CD4-positive, alpha-beta T cell treated with Interleukin-12 subunit alpha and Interleukin-12 subunit beta, for 1 hour (primary cell): Measurements from ENCODE around the gene CBFA2T2.
"Not testable (repeated sequence)": the region's sequence is repeated elsewhere in the genome, so short reads cannot be mapped to it uniquely, and the experiment has no call there.

Experiments
- DNase-seq: peaks from one replicate; pipeline ENCODE4 v3.0.0-alpha.2; 2020

Gene CBFA2T2

DNA sequence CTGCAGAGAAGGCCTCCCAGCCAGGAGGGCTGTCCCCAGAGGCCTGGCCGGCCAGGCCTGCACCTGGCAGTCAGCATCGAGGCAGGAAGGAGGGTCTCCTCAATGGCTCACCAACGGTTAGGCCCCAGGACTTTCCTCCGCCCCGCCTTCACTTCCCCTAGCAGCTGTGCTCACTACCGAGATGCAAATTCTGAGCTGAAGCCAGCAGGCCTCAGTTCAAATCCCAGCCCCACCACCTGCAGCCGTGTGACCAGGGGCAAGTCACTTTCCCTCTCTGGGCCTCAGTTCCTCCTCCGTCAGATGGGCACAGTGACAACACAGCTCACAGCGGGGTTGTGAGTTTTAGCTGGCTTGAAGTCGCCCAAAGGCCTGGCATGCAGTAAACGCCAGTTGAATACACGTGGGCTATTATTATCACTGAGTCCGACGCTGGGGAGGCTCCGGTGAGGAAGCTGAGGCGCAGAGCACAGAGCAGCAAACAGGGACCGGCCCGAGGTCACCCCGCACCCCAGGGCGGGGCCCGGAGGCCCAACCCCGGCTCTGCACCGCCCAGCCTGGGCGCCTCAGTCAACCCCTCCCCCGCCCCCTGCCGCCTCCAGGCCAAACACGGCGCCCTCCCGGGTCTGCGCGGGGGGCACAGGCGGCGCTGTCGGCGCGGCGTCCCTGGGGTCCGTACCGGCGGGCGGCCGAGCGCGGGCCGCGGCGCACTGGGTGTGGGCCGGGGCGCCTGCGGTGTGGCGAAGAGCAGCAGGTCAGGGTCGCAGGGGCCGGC lies 195.6 kb downstream of the CBFA2T2 start:
- DNase-seq, result peak; percentile 48

DNA sequence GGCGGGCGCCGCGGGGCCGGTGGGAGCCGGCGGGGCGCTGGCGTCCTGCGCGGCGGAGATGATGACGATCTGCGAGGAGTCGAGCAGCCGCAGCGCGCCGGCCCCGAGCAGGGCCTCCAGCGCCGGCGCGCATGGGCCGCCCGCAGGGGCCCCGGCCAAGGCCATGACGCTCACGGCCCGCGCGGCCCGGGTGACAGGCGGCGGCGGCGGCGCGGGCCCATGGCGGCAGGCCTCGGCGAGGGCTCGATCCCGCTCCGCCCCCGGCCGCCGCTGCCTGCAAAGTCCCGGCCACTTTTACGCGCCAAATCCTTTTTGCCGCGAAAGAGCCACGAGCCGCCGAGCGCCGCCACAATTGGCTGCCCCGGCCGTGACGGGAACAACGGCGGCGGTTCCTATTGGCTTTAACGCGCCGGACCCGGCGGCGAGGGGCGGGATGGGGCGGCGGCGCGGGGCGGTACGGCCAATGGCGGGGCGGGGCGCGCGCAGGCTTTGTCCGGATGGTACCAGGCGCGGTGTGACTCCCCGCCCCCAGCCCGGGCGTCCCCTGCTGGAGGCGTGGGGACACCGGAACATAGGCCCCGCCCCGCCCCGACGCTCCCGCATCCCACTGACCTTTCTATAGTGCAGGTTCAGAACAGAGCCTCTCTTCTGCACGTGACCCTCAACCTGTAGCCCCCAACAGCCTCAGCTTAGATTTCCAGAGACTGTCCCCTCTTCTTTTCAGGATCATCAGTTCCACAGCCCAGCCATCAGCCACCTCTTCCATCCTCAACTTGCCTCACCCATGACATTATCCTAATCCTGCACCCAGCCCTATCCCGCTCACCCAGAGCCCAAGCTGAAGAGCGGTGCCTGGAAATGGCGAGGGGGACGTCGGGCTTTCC lies 196.4 kb downstream of the CBFA2T2 start, which contains the start of gene E2F1:
Gene E2F1 (minus strand): TSS at position 286 of the 884 bp plus-strand sequence. CDS start 121 bp downstream, at position 165.
- DNase-seq, result peak; percentile 96

DNA sequence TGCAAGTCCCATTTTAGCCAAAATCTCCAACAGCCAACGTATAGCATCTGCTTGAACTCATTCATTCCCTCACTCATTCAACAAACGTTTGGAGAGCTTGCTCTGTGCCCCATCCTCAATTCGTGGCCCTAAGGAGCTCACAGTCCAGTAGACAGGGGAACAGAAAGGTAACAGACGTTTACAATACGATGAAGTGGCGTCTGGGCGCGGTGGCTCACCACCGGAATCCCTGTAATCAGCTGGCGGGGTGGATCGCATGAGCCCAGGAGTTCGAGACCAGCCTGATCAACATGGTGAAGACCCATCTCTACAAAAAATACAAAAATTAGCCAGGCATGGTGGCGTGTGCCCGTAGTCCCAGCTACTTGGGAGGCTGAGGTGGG lies 197.1 kb downstream of the CBFA2T2 start:
- no peak for DNase-seq

DNA sequence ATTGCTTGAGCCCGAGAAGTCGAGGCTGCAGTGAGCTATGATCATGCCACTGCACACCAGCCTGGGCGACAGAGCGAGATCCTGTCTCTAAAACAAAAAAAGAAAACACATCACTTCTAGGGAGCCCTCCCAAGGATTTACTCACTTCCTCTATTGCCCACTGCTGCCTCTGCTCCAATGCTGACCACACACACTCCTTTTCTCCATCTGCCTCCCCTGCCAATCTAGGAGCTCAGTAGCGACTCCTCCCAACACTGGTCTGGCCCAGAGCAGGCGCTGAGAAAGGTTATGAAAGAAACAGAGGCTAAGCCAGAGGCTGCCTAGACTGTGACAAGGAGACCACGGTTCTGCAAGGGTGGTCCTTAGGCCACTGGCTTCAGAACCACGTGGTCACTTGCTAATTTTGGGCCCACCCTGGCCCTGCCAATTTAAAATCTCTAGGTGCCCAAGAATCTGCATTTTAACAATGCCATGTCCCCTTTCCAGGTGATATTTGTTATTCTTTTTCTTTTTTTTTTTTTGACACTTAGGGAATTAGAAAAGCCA lies 197.5 kb downstream of the CBFA2T2 start:
- DNase-seq, result no peak

DNA sequence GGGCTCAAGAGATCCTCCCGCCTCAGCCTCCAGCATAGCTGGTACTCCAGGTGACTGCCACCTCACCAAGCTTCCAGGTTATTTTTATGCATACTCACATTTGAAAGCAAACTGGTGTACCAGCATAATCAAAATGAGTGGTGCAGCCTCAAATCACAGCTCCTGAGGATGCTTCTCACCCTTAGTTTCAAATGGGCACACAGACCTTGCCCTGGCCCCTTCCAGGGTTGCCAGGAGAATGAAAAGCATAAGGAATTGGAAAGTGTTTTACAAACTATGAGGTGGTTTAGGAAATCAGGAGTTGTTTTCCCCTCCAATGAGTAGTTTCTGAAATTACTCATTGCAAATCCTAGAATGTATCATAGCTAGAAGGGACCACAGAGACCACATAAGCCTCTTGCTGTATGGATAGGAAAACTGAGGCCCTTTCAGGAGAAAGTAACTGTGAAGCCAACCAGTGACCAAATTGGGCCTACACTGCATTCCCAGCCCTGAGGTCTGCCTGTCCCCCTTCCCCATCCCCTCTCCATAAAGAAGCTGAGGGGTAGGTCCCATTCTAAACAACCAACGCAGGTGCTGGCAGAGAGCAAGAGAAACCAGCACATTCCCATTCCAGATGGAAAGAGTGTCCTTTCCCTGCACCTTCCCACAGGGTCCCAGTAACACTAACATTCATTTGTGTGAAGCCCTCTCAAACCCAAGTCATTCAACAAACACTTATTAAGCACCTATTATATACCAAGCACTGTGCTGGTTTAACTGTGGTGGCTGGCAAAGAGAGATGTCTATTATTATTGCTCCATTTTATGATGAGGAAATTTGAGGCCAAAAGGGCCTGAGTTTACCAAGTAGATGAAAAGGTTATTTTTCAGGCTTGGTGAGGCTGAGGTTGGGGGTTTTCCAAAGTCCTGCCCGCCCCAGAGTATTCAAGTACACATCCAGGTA lies 198.4 kb downstream of the CBFA2T2 start:
- no peak for DNase-seq

DNA sequence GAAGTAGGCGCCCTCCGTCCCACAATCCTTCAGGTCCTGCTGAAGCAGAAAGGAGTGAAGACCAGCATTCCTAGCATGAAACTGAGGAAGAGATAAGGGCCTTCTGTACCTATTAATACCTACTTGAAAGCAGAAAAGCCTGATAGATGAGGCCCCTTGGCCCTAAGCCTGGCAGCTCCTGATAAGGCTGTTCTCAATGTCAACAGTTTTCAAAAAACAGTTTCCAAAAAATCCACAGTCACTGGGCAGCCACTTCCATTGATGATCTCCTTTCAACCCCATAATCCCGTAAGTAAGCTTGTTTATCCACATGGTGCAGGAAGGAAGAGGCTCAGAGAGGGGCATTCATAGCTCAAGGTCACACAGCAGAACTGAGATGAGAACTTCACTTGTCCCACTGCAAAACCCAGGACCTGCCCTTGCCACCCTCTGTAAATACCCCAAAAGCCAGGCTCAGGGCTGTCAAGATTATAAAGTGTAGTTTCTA lies 199.1 kb downstream of the CBFA2T2 start:
- DNase-seq, result no peak

DNA sequence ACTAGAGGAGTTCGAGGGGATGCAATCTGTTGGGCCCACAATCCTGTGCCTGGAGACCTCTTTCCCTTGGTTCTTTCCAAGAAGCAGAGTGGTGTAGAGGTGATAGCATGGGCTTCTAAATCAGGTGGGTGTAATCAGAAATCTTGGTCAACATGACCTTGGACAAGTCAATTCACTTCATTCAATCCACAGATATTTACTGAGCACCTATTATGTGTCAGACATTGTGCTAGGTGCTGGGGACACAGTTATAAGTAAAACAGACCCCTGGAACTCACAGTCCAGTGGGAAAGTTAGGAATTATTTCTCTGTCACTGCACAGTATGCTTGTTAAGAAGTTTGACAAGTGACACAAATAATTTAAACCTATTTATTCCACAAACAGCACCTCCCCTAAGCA lies 199.6 kb downstream of the CBFA2T2 start:
- DNase-seq, result no peak

DNA sequence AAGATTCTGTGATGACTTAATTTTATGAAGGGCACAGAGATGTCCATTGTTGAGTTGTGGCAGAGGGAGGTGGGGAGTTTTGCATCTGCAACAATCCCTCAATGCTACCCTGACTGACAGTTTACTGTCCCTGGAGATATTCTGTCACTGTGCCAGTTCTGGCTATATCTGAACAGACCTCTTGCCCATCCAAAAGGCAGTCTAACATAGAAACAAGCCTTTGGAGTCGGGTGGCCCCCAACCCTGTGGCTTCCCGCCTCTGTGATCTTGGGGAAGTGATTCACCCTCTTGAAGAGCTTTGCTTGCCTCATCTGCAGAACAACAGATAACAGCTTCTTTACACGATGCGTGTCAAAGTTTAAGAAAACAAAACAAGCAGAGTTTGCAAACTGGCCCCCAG lies 200.1 kb downstream of the CBFA2T2 start:
- peak; percentile 57 for DNase-seq

DNA sequence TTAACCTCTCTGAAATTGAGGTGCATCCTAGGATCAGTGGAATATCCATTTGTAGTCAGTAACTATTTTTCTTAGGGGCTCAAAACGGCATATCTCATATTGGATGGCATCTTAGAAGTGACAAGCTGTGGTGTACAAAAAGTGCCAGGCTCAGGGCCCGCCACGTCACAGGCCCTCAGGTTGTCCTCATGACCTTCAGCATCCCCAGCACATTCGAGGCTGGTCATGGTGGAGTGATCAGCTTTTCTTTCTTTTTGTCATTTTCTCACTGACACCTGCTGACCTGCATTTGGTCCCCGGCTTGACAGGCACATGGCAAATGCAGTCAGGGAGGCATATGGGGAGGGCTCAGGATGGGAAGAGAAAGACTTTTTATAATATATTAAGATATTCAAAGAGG lies 203.4 kb downstream of the CBFA2T2 start:
- no peak for DNase-seq

DNA sequence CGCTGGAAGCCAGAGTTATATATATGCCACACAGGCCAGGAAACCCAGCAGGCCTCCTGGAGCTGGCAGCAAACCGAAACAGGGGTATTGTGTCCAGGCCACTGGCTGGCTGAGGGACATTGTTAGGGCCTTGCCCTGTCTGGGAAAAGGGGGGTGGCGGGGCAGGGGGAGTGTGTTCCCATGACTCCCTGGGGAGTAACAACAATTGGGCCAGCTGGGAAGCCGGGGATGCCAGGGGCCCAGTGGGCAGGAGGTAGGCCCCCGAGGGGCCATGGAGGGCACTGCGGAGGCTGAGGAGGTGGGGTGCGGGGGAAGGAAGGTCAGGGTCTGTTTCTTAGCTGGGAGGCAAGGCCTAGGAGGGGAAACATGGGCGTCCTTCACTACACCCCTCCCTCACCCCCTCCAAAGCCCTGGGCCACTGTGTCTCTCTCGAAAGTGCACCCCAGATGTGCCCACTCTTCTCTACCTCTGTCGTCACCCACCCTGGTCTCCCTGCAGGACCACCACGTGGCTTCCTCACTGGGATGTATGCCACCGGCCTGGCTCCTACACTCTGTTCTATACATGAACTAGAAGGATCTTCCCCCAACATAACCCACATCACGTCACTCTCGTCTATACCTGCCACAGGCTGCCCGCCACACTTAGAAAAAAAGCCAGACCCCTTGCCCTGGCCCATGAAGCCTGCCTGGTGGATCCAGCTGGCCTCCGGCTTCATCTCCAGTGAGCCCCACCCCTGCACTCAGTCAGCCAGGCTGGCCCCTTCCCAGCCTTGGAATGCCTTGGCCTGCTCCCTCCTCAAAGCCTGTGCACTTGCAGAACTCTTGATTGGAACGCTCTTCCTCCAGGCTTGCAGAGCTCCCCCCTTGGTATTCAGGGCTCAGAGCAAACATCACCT lies 204.1 kb downstream of the CBFA2T2 start:
- DNase-seq, result no peak

DNA sequence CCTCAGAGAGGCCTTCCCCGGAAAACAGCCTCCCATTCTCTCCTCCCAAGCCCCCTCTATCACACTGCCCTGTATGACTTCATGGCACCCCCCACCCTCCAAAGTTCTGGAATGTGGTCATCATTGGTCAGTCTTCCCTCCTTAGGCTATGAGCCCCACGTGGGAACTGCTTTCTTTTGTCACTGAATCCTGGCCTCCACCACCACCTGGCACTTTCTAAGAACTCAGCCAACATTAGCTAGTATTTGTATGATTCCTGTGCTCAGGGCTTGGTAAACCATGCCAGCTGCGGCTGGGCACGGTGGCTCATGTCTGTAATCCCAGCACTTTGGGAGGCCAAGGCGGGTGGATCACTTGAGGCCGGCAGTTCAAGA lies 204.7 kb downstream of the CBFA2T2 start:
- DNase-seq, result no peak

DNA sequence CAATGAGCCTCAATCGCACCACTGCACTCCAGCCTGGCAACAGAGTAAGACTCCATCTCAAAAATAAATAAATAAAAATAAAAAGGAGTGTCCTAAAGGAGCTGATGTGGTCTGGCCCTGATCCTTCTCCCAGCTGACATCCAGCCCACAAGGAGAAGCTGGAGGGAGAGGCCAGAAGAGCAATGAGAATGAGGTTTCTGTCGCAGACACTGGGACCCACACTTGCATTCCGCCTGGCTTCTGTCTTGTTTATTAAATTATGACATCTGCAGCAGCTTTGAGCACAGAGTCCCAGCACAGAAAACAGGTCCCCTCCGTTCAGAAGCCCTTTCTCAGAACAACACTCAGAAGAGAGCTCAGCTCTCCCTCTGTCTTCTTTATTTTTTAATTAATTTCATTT lies 206.6 kb downstream of the CBFA2T2 start:
- DNase-seq, result no peak

DNA sequence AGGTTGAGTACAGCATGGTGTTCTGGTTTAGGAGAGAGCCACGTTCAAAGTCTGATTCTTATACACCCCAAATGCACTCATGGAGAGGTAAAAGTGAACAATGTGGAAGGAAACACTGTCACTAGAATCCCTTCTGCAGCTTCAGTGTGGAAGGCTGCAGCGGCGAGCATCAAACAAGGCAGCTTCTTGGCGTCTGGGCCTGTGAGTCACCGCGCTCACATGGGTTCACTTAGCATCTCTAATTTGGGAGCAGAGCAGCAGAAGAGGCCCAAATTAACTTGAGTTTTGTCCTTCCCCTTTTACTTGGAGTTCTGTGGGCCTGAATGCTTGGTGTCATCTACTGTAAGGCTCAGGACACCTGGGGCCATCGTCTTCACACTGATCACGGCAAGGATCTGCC lies 207.2 kb downstream of the CBFA2T2 start:
- no peak for DNase-seq

DNA sequence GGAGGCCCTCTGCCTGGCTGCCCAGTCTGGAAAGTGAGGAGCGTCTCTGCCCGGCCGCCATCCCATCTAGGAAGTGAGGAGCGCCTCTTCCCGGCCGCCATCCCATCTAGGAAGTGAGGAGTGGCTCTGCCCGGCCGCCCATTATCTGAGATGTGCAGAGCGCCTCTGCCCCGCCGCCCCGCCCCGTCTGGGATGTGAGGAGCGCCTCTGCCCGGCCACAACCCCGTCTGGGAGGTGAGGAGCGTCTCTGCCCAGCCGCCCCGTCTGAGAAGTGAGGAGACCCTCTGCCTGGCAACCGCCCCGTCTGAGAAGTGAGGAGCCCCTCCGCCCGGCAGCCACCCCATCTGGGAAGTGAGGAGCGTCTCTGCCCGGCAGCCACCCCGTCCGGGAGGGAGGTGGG lies 209.1 kb downstream of the CBFA2T2 start:
- not testable (repeated sequence) for DNase-seq
